IPS-11a (cell line): ENCODE data around the gene ITPR3.

Source experiments
- H3K4me3 ChIP-seq: one replicate; pipeline ENCODE4 v1.5.1; 2013; ENCODE audit warnings: low read depth, low read length, control low read depth

Gene ITPR3

GRCh38 chr6:33664506-33665057 lies 43.5 kb downstream of the ITPR3 start:
- no peak overlapping the region for H3K4me3 ChIP-seq

GRCh38 chr6:33665957-33666356 lies 44.8 kb downstream of the ITPR3 start:
- H3K4me3 ChIP-seq, result no peak overlapping the region

GRCh38 chr6:33667072-33667471 lies 46.0 kb downstream of the ITPR3 start:
- no peak overlapping the region for H3K4me3 ChIP-seq

GRCh38 chr6:33667776-33668175 lies 46.7 kb downstream of the ITPR3 start:
- H3K4me3 ChIP-seq, result no peak overlapping the region

GRCh38 chr6:33668328-33668727 lies 47.2 kb downstream of the ITPR3 start:
- H3K4me3 ChIP-seq, result no peak overlapping the region

- no peak overlapping the region for H3K4me3 ChIP-seq
Measured at GRCh38 chr6:33668914-33669313, 47.8 kb downstream of the ITPR3 start.

- H3K4me3 ChIP-seq, result no peak overlapping the region
Measured at GRCh38 chr6:33670086-33670660, 49.1 kb downstream of the ITPR3 start.

GRCh38 chr6:33670971-33671743 lies 50.0 kb downstream of the ITPR3 start:
- H3K4me3 ChIP-seq, result no peak overlapping the region

GRCh38 chr6:33671744-33672072 lies 50.6 kb downstream of the ITPR3 start:
- H3K4me3 ChIP-seq, result no peak overlapping the region

GRCh38 chr6:33672808-33673207 lies 51.7 kb downstream of the ITPR3 start:
- H3K4me3 ChIP-seq, result no peak overlapping the region

- H3K4me3 ChIP-seq, result no peak overlapping the region
Measured at GRCh38 chr6:33673851-33674250, 52.7 kb downstream of the ITPR3 start.

- H3K4me3 ChIP-seq, result no peak overlapping the region
Measured at GRCh38 chr6:33675968-33676367, 54.8 kb downstream of the ITPR3 start.

GRCh38 chr6:33676416-33677142 lies 55.5 kb downstream of the ITPR3 start:
- no peak overlapping the region for H3K4me3 ChIP-seq

- no peak overlapping the region for H3K4me3 ChIP-seq
Measured at GRCh38 chr6:33677143-33677660, 56.1 kb downstream of the ITPR3 start.

GRCh38 chr6:33677689-33678088 lies 56.6 kb downstream of the ITPR3 start:
- H3K4me3 ChIP-seq, result no peak overlapping the region

GRCh38 chr6:33678233-33678931 lies 57.3 kb downstream of the ITPR3 start:
- no peak overlapping the region for H3K4me3 ChIP-seq

GRCh38 chr6:33678932-33679490 lies 57.9 kb downstream of the ITPR3 start:
- no peak overlapping the region for H3K4me3 ChIP-seq

- H3K4me3 ChIP-seq, result no peak overlapping the region
Measured at GRCh38 chr6:33679761-33680160, 58.6 kb downstream of the ITPR3 start.

GRCh38 chr6:33682341-33682740 lies 61.2 kb downstream of the ITPR3 start:
- H3K4me3 ChIP-seq, result no peak overlapping the region

- no peak overlapping the region for H3K4me3 ChIP-seq
Measured at GRCh38 chr6:33683051-33683571, 62.0 kb downstream of the ITPR3 start.
